Measurements from ENCODE around the gene USP13.

USP13 gene

GRCh38 chr3:179666436-179667035 is 13.7 kb downstream of the USP13 start:
- TF ChIP-seq CTCF (IDR thresholded peaks at IDR 0.05; ENCODE audit: insufficient read depth, missing control alignments): peak; percentile 8
- DNase-seq (ENCODE audit: insufficient read length, low spot score) (no peak), FAIRE-seq (no peak)

GRCh38 chr3:179668429-179668828 is 15.6 kb downstream of the USP13 start:
- no peak for FAIRE-seq
- TF ChIP-seq CTCF (IDR thresholded peaks at IDR 0.05; ENCODE audit: insufficient read depth, missing control alignments): no peak
- DNase-seq (ENCODE audit: insufficient read length, low spot score): no peak

GRCh38 chr3:179670311-179670710 is 17.5 kb downstream of the USP13 start:
- TF ChIP-seq CTCF (IDR thresholded peaks at IDR 0.05; ENCODE audit: insufficient read depth, missing control alignments): no peak
- FAIRE-seq (no peak), DNase-seq (ENCODE audit: insufficient read length, low spot score) (no peak)

- no peak for FAIRE-seq
- TF ChIP-seq CTCF (IDR thresholded peaks at IDR 0.05; ENCODE audit: insufficient read depth, missing control alignments): no peak
- no peak for DNase-seq (ENCODE audit: insufficient read length, low spot score)
These were observed 18.5 kb downstream of the USP13 start for GRCh38 chr3:179671309-179671708.

GRCh38 chr3:179671747-179672242 is 19.0 kb downstream of the USP13 start:
- FAIRE-seq (no peak), DNase-seq (ENCODE audit: insufficient read length, low spot score) (no peak)
- TF ChIP-seq CTCF (IDR thresholded peaks at IDR 0.05; ENCODE audit: insufficient read depth, missing control alignments): no peak

GRCh38 chr3:179672918-179673317 is 20.1 kb downstream of the USP13 start:
- no peak for TF ChIP-seq CTCF (IDR thresholded peaks at IDR 0.05; ENCODE audit: insufficient read depth, missing control alignments)
- no peak for DNase-seq (ENCODE audit: insufficient read length, low spot score)
- no peak for FAIRE-seq

GRCh38 chr3:179673523-179673922 is 20.7 kb downstream of the USP13 start:
- FAIRE-seq (no peak), DNase-seq (ENCODE audit: insufficient read length, low spot score) (no peak)
- no peak for TF ChIP-seq CTCF (IDR thresholded peaks at IDR 0.05; ENCODE audit: insufficient read depth, missing control alignments)
